HG02759 (cell line): ENCODE data around the gene SPDYE3.
"Not testable (repeated sequence)": the region's sequence is repeated elsewhere in the genome, so short reads cannot be mapped to it uniquely, and the experiment has no call there.

ENCODE experiments used
- ATAC-seq: cut with Tn5 transposase; IDR thresholded peaks from one replicate; pipeline ENCODE4 v1.9.1; 2021; ENCODE audit warnings: mild to moderate bottlenecking, moderate library complexity; ENCODE audit not compliant: unreplicated experiment

Gene SPDYE3

DNA sequence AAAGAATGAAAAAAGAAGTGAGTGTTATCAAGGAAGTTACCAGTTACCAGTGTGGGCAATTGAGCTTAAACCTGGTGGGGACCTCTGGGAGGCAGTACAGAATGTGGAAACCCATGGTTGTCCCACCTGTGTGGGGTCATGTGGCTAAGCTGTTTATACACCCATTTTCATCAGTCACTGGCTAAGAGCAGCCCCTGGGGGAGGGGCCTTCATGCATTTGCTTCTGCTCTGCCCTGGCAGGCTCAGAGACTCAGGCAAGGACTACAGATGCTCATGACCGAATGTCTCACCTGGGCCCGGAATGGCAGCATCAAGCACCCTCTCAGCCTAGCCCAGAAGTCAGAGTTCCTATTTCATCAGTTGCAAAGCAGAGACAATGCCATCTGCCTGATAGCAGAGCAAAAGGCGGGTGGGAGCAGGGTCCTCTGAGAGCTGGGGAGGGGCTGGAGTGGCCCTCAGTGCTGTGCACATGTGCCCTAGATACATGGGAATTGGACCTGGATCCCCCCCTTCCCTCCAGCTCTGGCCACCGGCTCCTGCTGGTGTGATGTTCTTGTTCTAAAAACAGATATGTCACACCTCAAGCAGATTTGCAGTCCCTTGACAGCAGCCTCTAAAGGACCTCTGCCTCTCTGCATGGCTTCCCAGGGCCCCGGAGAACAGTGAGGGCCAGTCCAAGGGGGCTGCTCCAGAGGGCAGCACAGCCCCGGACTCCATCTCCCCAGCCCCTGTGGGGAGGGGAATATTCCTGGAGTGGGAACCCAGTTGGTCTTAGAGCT, 20.1 kb upstream of the SPDYE3 start:
- ATAC-seq = not testable (repeated sequence)

GRCh38 chr7:100288258-100288657, 19.2 kb upstream of the SPDYE3 start:
- ATAC-seq = not testable (repeated sequence)

DNA sequence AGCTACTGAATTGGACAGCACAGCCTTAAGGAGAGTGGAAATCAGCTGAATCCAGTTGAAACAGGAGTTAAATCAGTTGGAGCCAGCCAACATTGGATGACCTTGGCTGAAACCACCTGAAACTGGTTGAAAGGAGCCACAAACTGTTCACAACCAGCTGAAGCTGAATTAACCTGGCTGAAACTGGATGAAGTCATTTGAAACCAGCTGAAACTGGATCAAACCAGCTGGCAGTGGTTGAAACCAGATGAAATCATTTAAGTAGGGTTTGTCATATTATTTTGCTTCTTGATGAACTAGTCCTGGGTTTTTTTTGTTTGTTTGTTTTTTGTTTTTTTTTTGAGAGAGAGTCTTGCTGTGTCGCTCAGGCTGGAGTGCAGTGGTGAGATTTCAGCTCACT, 15.3 kb upstream of the SPDYE3 start:
- not testable (repeated sequence) for ATAC-seq

DNA sequence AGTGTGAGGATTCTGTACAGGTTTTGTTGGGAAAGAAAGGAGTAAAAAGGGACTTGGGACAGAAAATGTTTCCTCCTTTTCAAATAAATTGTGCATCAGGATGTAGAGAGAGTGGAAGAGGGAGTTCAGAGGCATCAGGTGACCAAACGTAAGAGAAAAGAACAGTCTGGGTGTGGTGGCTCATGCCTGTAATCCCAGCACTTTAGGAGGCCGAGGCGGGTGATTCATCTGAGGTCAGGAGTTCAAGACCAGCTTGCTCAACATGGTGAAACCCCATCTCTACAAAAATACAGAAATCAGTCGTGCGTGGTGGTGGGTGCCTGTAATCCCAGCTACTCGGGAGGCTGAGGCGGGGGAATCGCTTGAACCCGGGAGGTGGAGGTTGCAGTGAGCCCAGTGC, 12.2 kb upstream of the SPDYE3 start:
- not testable (repeated sequence) for ATAC-seq

GRCh38 chr7:100297852-100298631, 9.5 kb upstream of the SPDYE3 start:
- not testable (repeated sequence) for ATAC-seq

- ATAC-seq = not testable (repeated sequence)
Measured at GRCh38 chr7:100298632-100298895, 8.9 kb upstream of the SPDYE3 start.

DNA sequence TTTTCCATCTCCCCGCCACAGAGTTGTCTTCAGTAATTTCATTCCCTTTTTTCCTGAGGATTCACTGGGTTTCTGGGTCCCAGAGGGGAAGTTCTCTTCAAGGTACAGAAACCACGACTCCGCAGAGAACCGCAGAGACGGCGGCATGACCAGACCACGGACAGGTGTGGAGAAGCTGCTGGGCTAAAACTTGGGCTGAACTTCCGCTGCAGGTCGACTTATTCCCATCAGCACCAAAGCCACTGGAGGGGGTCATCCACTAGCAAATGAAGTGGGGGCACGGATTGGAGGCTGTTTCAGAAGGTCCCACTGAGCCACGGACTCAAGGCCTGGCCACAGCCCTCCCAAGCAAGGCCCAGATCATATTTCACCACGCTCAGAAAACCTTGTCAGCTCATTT, 3.0 kb upstream of the SPDYE3 start:
- ATAC-seq = not testable (repeated sequence)

DNA sequence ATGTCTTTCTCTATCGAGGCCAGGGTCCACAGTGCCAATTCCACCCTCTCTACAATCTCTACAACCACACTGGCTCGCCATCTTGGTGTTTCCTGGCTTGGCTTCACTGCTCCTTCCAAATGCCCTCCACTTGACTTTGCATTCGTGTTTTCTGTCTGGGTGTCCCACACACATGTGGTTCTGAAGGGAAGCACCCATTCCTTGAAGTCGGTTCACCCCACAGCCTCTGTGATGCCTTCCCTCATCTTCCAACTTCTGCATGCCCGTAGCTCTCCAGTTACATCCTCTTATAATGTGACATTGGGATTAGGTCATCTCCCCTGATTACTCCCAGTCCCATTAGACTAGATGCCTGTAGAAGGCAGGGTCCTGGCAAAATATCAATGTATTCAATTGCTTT, 10.8 kb downstream of the SPDYE3 start:
- not testable (repeated sequence) for ATAC-seq

DNA sequence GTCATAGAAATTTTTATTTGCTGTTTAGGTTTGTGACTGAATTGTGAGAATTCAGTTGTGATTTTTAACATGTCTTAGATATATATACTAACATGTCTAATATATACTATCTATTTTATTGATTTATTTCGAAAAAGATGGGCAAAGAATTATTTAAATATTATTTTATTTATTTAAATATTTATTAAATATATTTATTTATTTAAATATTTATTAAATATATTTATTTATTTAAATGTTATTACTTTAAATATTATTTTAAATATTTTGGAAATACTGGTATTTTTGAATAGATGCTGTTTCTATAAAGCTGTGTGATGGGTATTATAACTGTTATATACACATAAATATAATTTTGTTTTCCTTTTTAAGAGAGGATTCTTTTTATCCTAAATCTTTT, 14.1 kb downstream of the SPDYE3 start:
- ATAC-seq = not testable (repeated sequence)

DNA sequence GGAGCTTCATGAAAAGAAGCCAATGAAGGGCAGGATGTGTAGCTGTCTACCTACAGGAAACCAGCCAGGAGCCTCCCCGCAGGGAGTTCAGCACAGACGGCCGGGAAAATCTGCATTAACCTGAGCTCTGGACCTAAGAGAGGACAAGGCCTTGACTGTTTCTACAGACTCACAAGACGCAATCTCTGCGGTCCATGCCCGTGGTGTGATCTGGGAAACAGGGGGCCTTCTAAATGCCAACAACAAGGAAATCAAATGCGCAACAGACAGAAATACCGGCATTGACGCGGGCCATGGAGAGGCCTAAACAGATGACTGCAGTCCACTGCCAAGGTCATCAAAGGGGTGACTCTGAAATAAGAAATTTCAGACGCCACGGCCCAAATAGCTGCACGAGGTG, 16.7 kb downstream of the SPDYE3 start:
- ATAC-seq = not testable (repeated sequence)

- not testable (repeated sequence) for ATAC-seq
Measured at GRCh38 chr7:100325671-100326070, 18.2 kb downstream of the SPDYE3 start.

DNA sequence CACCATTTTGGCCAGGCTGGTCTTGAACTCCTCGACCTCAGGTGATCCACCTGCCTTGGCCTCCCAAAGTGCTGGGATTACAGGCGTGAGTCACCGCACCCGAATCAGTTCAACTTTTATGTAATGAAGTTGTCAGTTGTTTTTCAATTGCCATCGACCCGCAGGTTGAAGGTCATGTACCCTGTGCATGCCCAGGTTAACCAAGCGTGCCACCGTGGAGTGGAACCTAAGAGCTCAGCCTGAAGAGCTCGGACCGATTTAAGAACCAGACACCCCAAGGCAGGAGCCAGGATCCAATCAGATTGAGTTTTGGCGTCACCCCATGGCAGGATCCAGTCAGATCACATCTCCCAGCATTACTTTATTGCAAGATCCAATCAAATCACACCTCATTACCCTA, 19.4 kb downstream of the SPDYE3 start:
- not testable (repeated sequence) for ATAC-seq

DNA sequence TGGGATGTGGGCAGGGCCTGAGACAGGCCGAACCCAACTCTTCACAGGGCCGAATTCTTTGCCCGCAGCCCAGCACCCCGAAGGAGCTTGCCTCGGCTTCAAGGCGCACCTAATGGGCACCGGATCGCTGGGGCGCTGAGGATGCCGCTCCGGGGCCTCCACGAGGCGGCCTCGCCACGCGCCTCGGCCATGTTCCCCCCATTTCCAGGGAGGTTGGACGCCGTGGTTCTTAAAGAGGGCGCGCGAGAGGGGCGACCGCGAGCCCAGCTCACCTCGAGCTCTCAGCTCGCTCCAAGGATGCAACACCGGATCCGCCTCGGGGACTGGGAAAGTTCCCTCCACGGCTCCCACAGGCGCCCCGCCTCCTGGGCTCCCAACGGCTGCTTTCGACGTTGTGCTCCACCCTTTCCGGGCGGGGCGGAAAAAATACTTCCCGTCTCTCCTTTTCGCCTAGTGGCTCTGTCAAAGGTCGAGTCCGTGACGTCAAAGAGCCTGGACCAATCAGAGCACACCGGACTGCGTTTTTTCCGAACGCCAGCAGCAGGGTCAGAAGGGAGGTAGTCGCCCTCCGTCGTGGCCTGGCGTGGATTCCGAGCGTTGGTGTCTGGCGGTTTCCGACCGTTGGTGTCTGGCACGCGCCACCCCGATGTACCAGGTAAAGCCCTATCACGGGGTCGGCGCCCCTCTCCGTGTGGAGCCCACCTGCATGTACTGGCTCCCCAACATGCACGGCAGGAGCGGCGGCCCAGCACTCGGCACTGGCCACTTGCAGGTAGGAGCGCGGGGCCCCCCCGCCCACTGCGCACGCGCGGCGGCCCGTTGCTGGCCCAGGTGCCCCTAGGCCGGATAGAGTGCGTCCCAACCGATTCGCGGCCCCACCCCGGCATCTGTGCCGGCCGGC, 28.3 kb downstream of the SPDYE3 start:
- ATAC-seq = peak; percentile 96

DNA sequence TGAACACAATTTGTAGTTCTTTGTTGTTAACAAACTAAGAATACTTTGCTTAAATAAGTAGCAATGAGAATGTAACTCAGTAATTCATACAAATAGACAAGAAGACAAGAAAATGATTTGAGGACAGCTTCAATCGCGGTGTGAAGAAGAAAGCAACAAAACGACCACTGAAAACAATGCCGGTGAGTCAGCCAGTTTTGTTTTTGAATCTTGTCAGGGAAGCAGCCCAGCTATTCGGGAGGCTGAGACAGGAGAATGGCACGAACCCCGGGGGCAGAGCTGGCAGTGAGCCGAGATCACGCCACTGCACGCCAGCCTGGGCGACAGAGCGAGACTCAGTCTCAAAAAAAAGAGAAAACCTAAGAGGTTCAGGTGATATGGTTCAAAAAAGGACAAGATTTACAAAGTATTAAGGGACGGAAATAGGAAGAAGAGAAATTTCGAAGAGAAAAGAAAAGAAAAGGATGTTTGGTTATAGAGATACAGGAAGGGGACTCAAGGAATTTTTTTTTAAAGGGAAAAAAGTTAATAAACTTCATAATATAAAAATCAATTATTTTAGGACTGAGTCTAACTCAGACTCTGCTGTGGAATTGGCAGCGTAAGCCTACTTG, 30.7 kb downstream of the SPDYE3 start:
- not testable (repeated sequence) for ATAC-seq

DNA sequence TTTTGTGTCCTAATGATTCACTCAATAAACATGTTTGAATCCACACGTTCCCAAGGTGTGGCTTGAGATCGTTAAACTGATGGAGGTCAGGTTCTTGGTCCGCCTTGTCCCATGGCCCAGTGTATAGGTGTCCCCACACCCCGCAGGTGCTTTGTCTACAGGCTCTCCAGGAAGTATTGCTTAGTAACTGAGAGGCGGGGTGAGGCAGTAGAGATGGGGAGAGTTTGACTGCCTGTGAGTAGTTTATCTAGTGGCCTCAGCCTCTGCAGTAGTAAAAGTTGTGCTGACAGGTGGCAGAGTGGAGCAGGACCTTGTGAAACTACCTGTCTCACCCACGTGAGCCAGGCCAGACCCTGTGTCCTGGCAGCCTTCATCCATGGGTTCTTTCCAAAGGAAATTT, 33.8 kb downstream of the SPDYE3 start:
- not testable (repeated sequence) for ATAC-seq

DNA sequence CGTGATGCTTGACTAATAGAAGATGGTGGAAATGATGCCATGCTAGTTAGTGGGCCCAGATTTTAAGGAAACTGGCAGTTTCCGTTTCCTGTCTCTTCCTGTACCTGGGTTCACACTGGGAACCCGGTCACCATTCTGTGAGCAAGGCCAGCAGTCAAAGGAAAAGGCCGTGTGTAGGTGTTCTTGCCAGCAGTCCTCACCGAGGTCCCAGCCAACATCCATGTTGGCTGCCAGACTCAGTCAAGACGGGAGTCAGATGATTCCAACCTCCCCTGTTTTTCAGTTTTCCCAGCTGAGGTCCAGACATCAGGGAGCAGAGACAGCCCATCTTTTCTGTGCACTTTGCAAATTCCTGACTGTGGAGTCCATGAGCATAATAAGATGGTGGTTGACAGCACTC, 35.3 kb downstream of the SPDYE3 start:
- ATAC-seq = no peak

GRCh38 chr7:100344124-100344559, 36.6 kb downstream of the SPDYE3 start:
- ATAC-seq = not testable (repeated sequence)

DNA sequence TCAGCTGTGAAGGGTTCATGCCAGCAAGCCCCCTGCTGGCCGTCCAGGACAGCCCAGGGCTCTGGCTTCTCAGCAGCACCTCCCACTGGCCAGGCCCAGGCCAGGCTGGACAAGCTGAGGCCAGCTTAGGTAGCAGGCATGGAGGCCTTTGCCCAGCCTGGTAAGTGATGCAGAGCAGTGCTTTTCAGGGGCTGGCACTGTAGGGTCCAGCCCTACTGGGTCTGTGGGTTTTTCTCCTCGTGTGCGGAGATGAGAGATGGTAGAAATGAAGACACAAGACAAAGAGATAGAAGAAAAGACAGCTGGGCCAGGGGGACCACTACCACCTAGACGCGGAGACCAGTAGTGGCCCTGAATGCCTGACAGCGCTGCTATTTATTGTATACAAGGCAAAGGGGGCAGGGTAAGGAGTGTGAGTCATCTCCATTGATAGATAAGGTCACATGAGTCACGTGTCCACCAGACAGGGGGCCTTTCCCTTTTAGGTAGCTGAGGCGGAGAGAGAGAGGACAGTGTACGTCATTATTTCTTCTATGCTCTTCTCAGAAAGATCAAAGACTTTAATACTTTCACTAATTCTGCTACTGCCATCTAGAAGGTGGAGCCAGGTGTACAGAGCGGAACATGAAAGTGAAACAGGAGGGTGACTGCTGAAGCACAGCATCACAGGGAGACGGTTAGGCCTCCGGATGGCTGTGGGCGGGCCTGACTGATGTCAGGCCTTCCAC, 37.2 kb downstream of the SPDYE3 start:
- peak; percentile 82 for ATAC-seq

GRCh38 chr7:100345288-100345672, 37.8 kb downstream of the SPDYE3 start:
- ATAC-seq = peak; percentile 37

DNA sequence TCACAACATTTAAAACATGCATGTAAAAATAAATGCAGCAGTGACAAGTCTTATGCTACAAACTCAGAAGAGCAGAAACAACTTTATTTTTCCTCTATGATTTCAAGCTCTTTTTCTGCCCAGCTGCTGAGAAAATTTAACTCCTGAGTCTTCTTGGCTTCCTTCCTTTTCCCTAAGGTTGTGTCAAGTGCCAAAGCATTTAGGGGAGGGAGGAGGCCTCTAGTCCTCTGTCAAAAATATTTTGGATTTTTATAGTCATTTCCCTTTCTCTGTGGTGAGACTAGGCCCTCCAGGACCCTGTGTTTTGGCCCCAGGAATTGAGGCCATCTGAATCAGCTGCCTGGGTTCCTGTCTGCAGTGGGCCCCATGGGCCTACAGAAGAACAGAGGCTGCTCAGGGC, 39.4 kb downstream of the SPDYE3 start:
- ATAC-seq = no peak
